Activated naive CD4-positive, alpha-beta T cell treated with Interleukin-2 at 50 U/mL for 16 hours (primary cell): ENCODE data around the gene ATXN7L1.
"Not testable (repeated sequence)": the region's sequence is repeated elsewhere in the genome, so short reads cannot be mapped to it uniquely, and the experiment has no call there.

Experiments used
- DNase-seq: peaks from one replicate; pipeline ENCODE4 v3.0.0-alpha.2; 2020

ATXN7L1 gene

DNA sequence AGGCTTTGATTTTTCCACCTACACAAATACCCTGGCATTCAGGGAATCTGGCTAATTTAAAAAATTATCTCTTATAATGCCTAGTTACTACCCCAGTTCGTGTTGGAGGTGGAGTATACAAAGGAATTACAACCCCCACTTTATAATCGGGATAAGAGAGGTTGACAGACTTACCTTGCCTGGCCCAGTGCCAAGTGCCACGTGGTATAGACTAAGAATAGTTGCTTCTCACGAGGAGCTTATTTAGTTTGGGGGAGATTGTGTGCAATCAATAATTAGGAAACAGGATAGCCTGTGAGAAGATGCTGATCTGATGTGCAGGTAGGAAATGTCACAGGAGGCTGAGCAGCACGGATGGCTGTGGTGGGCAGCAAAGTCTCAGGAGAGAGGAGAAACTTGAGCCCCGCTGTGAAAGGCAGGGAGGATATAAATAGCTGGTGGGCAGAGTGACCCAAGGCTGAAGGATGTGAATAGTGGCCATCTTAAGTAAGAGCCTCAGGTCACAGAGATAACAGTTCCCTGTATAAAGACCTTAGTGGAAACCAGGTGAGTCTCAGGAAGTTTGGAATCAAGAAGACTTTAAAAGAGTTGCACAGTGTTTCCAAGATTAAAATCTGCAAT, 11.3 kb upstream of the ATXN7L1 start:
- no peak for DNase-seq

GRCh38 chr7:105886776-105887175, 10.4 kb upstream of the ATXN7L1 start:
- no peak for DNase-seq

- no peak for DNase-seq
Observed at GRCh38 chr7:105885387-105886111, 9.2 kb upstream of the ATXN7L1 start.

DNA sequence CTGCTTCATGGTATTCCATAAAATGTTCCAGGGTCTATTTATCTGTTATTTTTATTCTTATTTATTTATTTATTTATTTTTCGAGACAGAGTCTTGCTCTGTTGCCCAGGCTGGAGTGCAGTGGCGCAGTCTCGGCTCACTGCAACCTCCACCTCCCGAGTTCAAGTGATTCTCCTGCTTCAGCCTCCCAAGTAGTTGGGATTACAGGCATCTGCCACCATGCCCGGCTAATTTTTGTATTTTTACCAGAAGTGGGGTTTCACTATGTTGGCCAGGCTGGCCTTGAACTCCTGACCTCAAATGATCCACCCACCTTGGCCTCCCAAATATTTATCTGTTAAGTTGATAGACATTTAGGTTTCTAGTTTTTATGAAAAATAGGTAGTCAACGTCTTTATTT, 6.8 kb upstream of the ATXN7L1 start:
- DNase-seq: not testable (repeated sequence)

GRCh38 chr7:105881439-105881838, 5.0 kb upstream of the ATXN7L1 start:
- no peak for DNase-seq

GRCh38 chr7:105880571-105881330, 4.4 kb upstream of the ATXN7L1 start:
- DNase-seq: no peak

DNA sequence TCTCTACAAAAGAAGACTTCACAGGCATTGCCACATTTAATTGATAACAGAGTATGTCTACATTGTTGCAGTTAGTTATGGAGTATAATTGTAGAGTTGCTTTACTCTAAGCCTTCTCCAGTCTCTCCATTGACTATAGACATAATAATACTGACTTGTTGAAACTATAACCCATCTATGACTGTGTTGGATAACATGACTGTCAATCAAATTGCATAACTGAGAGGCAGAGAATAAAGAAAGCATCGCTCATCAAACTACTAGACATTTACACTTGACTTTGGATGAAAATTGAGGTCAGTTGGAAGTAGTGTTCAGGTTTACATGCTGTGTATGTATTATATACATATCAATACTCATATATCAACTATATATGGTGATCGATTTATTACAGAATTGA, 3.4 kb upstream of the ATXN7L1 start:
- no peak for DNase-seq

GRCh38 chr7:105878746-105879605, 2.6 kb upstream of the ATXN7L1 start:
- no peak for DNase-seq

DNA sequence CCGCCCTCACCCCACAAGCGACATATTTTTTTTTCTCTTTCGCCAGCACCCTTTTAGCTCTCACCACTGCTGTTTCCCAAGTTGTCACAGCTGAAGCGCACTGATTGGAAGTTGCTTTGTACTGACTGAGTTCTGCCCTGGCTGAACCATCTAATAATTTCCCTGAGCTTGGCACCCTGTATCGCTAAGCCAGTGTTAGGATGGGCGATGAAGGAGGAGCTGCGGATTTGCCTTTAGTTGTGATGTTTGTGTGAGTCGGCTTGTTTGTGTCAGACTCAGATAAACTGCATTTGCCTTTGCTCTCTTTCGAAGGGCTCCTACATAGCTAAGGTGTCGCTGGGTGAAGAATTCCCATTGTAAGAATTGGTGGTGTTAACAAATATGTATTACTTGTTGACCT, 1.3 kb upstream of the ATXN7L1 start:
- DNase-seq: no peak

DNA sequence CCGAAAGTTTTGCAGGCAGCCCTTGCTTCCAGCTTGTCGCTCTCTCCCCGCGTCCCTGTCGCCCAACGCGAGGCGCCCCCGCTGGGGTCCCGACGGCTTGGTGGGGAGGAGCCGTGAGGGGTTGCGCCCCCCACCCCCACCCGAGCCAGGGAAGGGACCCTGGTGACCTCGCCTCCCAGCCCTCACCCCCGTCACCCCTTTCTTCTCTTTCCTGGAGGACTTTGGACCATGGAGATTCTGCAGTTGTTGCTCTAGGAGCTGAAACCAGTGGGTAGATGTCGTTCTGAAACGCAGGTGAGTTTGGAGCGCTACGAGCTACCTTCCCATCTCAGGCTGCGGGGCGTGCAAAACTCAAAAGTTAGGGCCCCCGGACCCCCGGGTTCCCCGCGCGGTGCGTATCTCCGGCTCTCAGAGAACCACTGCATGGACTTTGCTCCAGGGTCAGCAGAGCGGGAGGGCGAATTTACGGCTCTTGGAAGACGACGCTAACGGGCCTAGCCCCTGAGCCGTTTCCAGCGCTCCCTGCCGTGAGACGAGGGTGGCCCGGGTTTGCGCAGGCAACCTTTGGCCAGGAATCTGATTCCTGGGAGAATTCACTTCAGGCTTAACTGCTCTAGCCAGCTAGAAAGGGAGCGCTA, 684 bp upstream of the ATXN7L1 start:
- peak; percentile 8 for DNase-seq

GRCh38 chr7:105875505-105875904, 894 bp downstream of the ATXN7L1 start:
- no peak for DNase-seq

DNA sequence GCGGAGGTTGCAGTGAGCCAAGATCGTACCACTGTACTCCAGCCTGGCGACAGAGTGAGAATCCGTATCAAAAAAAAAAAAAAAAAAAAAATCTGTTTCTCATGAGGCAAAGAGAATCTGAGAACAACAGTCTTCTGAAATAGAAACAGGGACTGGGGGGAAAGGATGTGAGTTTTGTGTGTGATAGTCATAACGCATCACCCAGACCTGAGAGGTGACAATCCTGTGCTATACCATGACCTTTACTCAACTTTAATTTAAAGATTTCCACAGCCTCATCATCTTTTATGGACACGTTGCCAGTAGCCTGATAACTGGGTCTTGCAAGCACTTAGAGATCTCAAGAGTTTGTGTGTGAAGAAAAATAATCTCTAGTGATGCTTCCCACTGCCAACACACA, 2.3 kb downstream of the ATXN7L1 start:
- DNase-seq: no peak

GRCh38 chr7:105872491-105872890, 3.9 kb downstream of the ATXN7L1 start:
- no peak for DNase-seq

DNA sequence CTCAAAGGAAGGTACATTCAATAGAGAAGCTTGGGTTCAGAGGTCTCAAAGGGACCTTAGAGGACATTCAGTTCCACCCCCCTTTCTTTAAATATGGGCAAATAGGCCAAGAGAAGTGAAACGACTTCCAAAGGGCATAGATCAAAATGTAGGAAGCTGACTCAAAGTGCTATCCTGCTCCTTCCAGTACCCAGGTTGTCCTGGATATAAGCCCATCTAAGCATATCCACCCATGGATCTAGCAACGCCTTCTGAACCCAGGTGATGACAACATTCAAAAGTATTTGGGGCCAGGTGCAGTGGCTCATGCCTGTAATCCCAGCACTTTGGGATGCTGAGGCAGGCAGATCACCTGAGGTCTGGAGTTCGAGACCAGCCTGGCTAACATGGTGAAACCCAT, 5.3 kb downstream of the ATXN7L1 start:
- DNase-seq: no peak

- no peak for DNase-seq
Observed at GRCh38 chr7:105866102-105866801, 10.1 kb downstream of the ATXN7L1 start.

DNA sequence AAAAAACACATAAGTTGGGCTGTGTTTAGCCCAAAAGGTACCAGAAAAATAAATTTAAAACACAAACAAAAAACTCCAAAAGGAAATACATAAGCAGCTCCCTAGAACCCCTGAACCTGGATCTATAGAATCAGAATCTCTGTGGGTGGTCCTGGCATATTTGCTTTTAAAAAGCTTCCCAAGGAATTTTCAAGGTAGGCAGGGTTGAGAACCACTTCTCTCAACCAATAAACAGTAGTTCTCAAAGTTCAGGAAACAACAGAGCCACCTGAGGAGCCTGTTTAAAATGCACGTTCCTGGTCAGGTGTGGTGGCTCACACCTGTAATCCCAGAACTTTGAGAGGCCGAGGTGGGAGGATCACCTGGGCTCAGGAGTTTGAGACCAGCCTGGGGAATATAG, 12.5 kb downstream of the ATXN7L1 start:
- DNase-seq: no peak

DNA sequence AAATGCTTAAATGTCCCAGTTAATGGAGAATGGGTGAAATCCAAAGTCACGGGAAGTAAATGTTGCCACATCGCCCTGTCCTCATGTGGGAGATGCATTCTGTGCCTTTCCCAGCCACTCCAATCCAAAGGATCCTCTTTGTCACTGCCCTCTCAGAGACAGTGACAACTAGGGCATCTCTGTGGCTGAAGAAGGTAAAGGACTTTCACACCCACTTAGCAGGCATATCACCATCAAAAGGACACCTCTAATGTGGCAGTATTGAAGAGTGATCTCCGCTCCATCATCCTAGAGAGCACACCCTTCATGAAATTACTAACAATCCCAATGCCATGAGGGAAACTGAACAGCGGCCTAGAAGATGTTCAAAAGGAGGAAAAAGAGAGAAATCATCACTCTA, 13.6 kb downstream of the ATXN7L1 start:
- DNase-seq: no peak

- DNase-seq: no peak
Observed at GRCh38 chr7:105862276-105862675, 14.1 kb downstream of the ATXN7L1 start.

- DNase-seq: no peak
Observed at GRCh38 chr7:105861224-105861623, 15.2 kb downstream of the ATXN7L1 start.

DNA sequence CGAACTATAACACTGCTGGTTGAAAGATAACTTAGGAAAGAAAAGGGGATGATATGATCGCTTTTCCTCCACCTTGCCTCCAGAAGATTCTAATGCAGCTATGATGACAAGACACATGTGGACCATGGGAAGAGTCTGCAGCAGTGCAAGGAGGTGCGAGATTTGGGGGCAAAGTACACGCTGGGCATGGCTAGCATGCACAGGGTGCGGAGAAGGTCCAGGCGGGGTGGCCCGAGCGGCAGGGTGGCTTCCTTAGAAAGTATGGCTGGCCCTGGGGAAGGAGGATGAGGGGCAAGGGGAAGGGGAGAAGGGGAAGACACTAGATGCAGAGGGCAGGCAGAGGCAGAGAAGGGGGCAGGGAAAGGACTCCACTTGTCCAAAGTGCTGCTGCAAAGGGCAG, 15.6 kb downstream of the ATXN7L1 start:
- DNase-seq: no peak

DNA sequence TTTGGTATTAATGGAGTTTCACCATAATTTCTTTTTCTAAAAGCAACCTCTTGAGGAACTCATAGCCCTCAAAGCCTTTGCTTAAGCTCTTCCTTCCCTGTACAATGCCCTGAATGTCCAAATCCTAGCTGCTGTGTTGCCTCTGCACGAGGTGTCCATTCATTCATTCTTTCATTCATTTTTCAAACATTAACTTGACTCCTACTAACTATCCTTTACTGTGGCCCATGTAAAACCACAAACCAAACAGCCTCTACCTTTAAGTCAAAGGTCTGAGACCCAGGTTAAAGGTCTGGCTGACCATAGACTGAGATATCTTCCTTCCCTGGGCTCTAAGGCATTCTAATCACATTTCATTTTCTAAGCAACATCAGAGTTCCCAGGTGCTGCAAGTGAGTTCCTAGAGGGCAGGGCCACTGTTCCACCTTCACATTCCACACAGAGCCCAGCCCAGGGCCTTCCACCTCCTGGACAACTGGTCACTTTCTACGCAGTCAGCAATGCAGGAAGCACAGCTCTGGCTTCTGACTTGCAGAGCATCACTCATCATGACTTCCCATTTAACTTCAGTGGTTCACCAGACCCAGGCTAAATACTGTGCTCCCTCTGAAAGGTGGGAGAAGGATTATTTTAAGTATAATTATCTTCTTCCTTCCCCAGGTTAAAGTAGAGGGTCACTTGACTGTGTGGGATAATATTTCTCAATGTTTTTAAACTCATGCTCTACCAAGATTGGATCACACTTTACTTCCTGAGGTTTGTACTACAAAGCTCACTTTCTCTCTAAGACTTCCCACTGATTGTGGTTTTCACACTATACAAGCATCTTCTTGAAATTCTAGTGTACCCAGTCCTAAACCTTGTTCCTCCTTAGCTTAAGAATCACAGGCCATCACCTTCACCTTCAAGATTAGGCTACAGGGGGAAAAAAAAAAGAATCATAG, 19.1 kb downstream of the ATXN7L1 start:
- DNase-seq: no peak
